HepG2 (cell line): ENCODE results near the gene ESPNL. TPM values are rescaled to one million over a fixed set of nuclear protein-coding genes. Genes with fewer than 3 reads are reported as not detected.
A peak's percentile ranks its signal among the peaks of the same experiment; 100 is the strongest.

Experiments
- ATAC-seq: fragments of 200-7000 bp; cut with Tn5 transposase; 3 replicates; pipeline ENCODE4 v1.9.1; 2020; ENCODE audit warnings: mild to moderate bottlenecking, moderate library complexity
- BruUV-seq: library from RNA; stranded (reverse); fragments of 400-500 nt; replicated peaks from 2 replicates; lab custom pipeline; 2021; lab: Mats Ljungman, UMichigan
- CTCF ChIA-PET: fragments of 300-600 bp; formaldehyde crosslinking; extraction: SDS; loops from one replicate; lab custom pipeline; 2021; ENCODE audit warnings: low total read pairs, inconsistent platforms, low intra/inter-chr PET ratio; lab: Yijun Ruan, JAX
- POLR2A ChIA-PET: fragments of 350-600 bp; sonication (Branson Sonifier 250); formaldehyde crosslinking; loops from one replicate; lab custom pipeline; 2020; ENCODE audit warnings: antibody characterized with exemption, inconsistent platforms; lab: Yijun Ruan, JAX
- DNase-seq: peaks from one replicate; pipeline ENCODE4 v3.0.0-alpha.2; 2015; ENCODE audit warnings: low spot score
- FAIRE-seq: peaks from 3 replicates; lab custom pipeline; 2011; peaks lifted over from hg19 to GRCh38; lab: Jason Lieb, UNC
- H2AFZ ChIP-seq: one replicate; pipeline ENCODE4 v1.6.1; 2011; ENCODE audit warnings: low read length, inconsistent platforms
- H3K27ac ChIP-seq: fragments of 300-600 bp; 3 replicates; pipeline ENCODE4 v1.8.0; 2011; ENCODE audit warnings: mixed run types, mild to moderate bottlenecking, mixed read lengths, low read length, inconsistent platforms; ENCODE audit not compliant: insufficient read depth; ENCODE audit errors: extremely low read length
- H3K27me3 ChIP-seq, 2 experiments: fragments of 200-600 bp in 1 of 2; 2 replicates in 1 of 2; 3 replicates in 1 of 2; pipeline versions ENCODE4 v1.6.0 to v1.8.0; 2011; ENCODE audit warnings: low read length in 2 of 2, mild to moderate bottlenecking in 2 of 2, moderate library complexity in 2 of 2, inconsistent platforms in 1 of 2; ENCODE audit not compliant: insufficient read depth in 2 of 2, control insufficient read depth in 1 of 2
- H3K36me3 ChIP-seq, 2 experiments: fragments of 200-600 bp in 1 of 2; replicated peaks in 1 of 2; 2 replicates in 1 of 2; 3 replicates in 1 of 2; pipeline versions ENCODE4 v1.5.1 to v1.8.0; 2011; ENCODE audit warnings: low read length in 2 of 2, inconsistent platforms in 1 of 2; ENCODE audit not compliant: insufficient read depth in 2 of 2, control insufficient read depth in 1 of 2
- H3K4me1 ChIP-seq: 2 replicates; pipeline ENCODE4 v1.5.1; 2012; ENCODE audit warnings: low read length, inconsistent platforms; ENCODE audit not compliant: insufficient read depth
- H3K4me2 ChIP-seq: 2 replicates; pipeline ENCODE4 v1.6.0; 2011; ENCODE audit warnings: low read depth, low read length, inconsistent platforms
- H3K4me3 ChIP-seq, 3 experiments: fragments of 200-600 bp in 1 of 3; sonication (generic), shearing (Covaris generic) in 1 of 3; replicated peaks in 1 of 3; 2 replicates each; pipeline ENCODE4 v1.5.1; 2011 to 2016; ENCODE audit warnings: low read length in 3 of 3, inconsistent platforms in 2 of 3, low read depth in 2 of 3, mild to moderate bottlenecking in 2 of 3, control low read depth in 1 of 3, mixed read lengths in 1 of 3; ENCODE audit not compliant: insufficient read depth in 1 of 3
- H3K79me2 ChIP-seq: one replicate; pipeline ENCODE4 v1.6.1; 2011; ENCODE audit warnings: low read length, inconsistent platforms; ENCODE audit not compliant: insufficient read depth
- H3K9ac ChIP-seq: 2 replicates; pipeline ENCODE4 v1.6.0; 2011; ENCODE audit warnings: mild to moderate bottlenecking, low read depth, low read length, inconsistent platforms; ENCODE audit not compliant: insufficient read depth
- H3K9me3 ChIP-seq: 2 replicates; pipeline ENCODE4 v1.5.1; 2012; ENCODE audit warnings: mild to moderate bottlenecking, low read length
- H4K20me1 ChIP-seq: 2 replicates; pipeline ENCODE4 v1.6.0; 2011; ENCODE audit warnings: inconsistent platforms, mild to moderate bottlenecking, low read length, moderate library complexity; ENCODE audit not compliant: insufficient read depth
- CBFB ChIP-seq: sonication (generic); formaldehyde crosslinking; IDR thresholded peaks from 2 replicates; pipeline ENCODE4 v1.4.0; 2020; ENCODE audit warnings: missing genetic modification reagents
- FOXM1 ChIP-seq: sonication (generic); formaldehyde crosslinking; IDR thresholded peaks from 2 replicates; pipeline ENCODE4 v1.5.0; 2020; ENCODE audit warnings: missing genetic modification reagents
- GZF1 ChIP-seq: sonication (generic); formaldehyde crosslinking; IDR thresholded peaks from 2 replicates; pipeline ENCODE4 v1.5.1; 2020; ENCODE audit warnings: mild to moderate bottlenecking, missing genetic modification reagents
- NFE2L1 ChIP-seq: sonication (generic); formaldehyde crosslinking; IDR thresholded peaks from 2 replicates; pipeline ENCODE4 v1.4.0; 2020; ENCODE audit warnings: missing genetic modification reagents, mild to moderate bottlenecking, borderline replicate concordance
- SKIL ChIP-seq: sonication (generic); formaldehyde crosslinking; IDR thresholded peaks from 2 replicates; pipeline ENCODE4 v1.8.0; 2022; ENCODE audit warnings: missing genetic modification reagents, mild to moderate bottlenecking, moderate library complexity, borderline replicate concordance
- U2AF2 ChIP-seq: fragments of 200-400 bp; formaldehyde crosslinking; IDR thresholded peaks from 2 replicates; pipeline ENCODE4 v1.6.1; 2017; ENCODE audit warnings: low read depth, mild to moderate bottlenecking, low read length
- XRCC5 ChIP-seq: fragments of 200-400 bp; formaldehyde crosslinking; optimal IDR thresholded peaks from 2 replicates; pipeline ENCODE3; 2017; ENCODE audit warnings: mild to moderate bottlenecking, low read length
- YEATS4 ChIP-seq: sonication (generic); formaldehyde crosslinking; IDR thresholded peaks from 2 replicates; pipeline ENCODE4 v1.4.0; 2020; ENCODE audit warnings: missing genetic modification reagents, borderline replicate concordance
- ZFP1 ChIP-seq: IDR thresholded peaks from 2 replicates; pipeline ENCODE4 v1.6.1; 2016
- ZNF33B ChIP-seq: sonication (generic); formaldehyde crosslinking; IDR thresholded peaks from 2 replicates; pipeline ENCODE4 v1.5.1; 2020; ENCODE audit warnings: mild to moderate bottlenecking, missing genetic modification reagents
- ZNF687 ChIP-seq: sonication (generic); formaldehyde crosslinking; IDR thresholded peaks from 2 replicates; pipeline ENCODE4 v1.5.1; 2020; ENCODE audit warnings: mild to moderate bottlenecking, missing genetic modification reagents, moderate library complexity
- ZNF740 ChIP-seq: sonication (generic); formaldehyde crosslinking; IDR thresholded peaks from 2 replicates; pipeline ENCODE4 v1.4.0; 2020; ENCODE audit warnings: missing genetic modification reagents
- WGBS: methylation state at CpG from one replicate; pipeline ENCODE4 v1.1.6; 2017; ENCODE audit warnings: low lambda C conversion rate; 5-methylcytosine and 5-hydroxymethylcytosine counted together
- in situ Hi-C: cut with HindIII; loops from 2 replicates; pipeline ENCODE4 v1.10.0; 2017; ENCODE audit warnings: low pct_unique_long_range_greater_than_20kb; ENCODE audit not compliant: extremely low pct_ligation_motif_present
- intact Hi-C: fragments of 100-400 bp; cut with micrococcal nuclease; formaldehyde crosslinking; loops from one replicate; pipeline ENCODE4 v1.10.0; 2022; ENCODE audit not compliant: unreplicated experiment
- polyA plus RNA-seq, 8 experiments: library from polyadenylated mRNA; depleted of rRNA in 3 of 8; stranded (reverse) in 7 of 8; unstranded in 1 of 8; fragments of >200 nt; fragmentation: Illumina TruSeq in 4 of 8; extraction: Trizol in 4 of 8; gene quantifications; 2 replicates each; pipeline versions ENCODE4 v1.2.1 to v1.2.3, GENCODE V29; 2011 to 2016; ENCODE audit warnings: low read depth in 4 of 8, missing spikeins in 1 of 8, mixed read lengths in 1 of 8; ENCODE audit not compliant: insufficient read depth in 1 of 8
- total RNA-seq, 5 experiments: library from RNA; depleted of rRNA; stranded (reverse); fragments of >200 nt; fragmentation: Illumina TruSeq; extraction: Trizol; gene quantifications; 2 replicates each; pipeline ENCODE4 v1.2.3, GENCODE V29; 2016; ENCODE audit warnings: low read depth in 1 of 5

Gene ESPNL
- total and polyA plus RNA-seq, 2 of the 13 experiments (the other 11 are each of a cell fraction or from before 2014, with no cell fraction given): 0.45 to 0.80 TPM

- DNase-seq (no peak), ATAC-seq (no peak), FAIRE-seq (no peak)
- WGBS: 26% methylated on average over 5 of the region's 12 CpGs
- H3K4me3 ChIP-seq: no peak overlapping the region
- no peaks in the 10 kb centered on the region for H3K9me3 ChIP-seq
- intact Hi-C loops (no loop called here), in situ Hi-C loops (no loop called here)
- BruUV-seq: no TSS peak
- CTCF ChIA-PET: no interaction called here
- peaks cover 22% of the 10 kb centered on the region; the same call in 1 of the 2 replicates for H3K4me1 ChIP-seq
- H3K36me3 ChIP-seq: no peaks in the 10 kb centered on the region
- H3K27me3 ChIP-seq: peaks cover 28 to 72% of the 10 kb centered on the region in 2 experiments
- H2AFZ ChIP-seq: no peak overlapping the region
- no peak overlapping the region for H3K9ac ChIP-seq
- H4K20me1 ChIP-seq: no peaks in the 10 kb centered on the region
- no peaks in the 10 kb centered on the region for H3K79me2 ChIP-seq
- no peak overlapping the region for H3K27ac ChIP-seq
- POLR2A ChIA-PET: no interaction called here
- TF ChIP-seq ZFP1 (no peak), ZNF687 (CRISPR knock-in tag) (0 out of 2 replicates have a peak, but pooled peaks have one; percentile 12)
- H3K4me2 ChIP-seq: no peak overlapping the region
Observed at GRCh38 chr2:238145851-238146250, 45.7 kb downstream of the ESPNL start.

- DNase-seq (no peak), FAIRE-seq (no peak), ATAC-seq (no peak)
- Histone ChIP-seq H2AFZ (no peak overlapping the region), H4K20me1 (no peaks in the 10 kb centered on the region), H3K4me2 (no peak overlapping the region), H3K27ac (no peak overlapping the region), H3K27me3 (peaks cover 33 to 77% of the 10 kb centered on the region in 2 experiments), H3K9me3 (no peaks in the 10 kb centered on the region), H3K36me3 (no peaks in the 10 kb centered on the region), H3K9ac (no peak overlapping the region), H3K4me3 (no peak overlapping the region), H3K79me2 (no peaks in the 10 kb centered on the region), H3K4me1 (peaks cover 29% of the 10 kb centered on the region; the same call in 1 of the 2 replicates)
- no TSS peak for BruUV-seq
- intact Hi-C loops: no loop called here
- WGBS: 30% methylated on average over 12 of the region's 13 CpGs
- in situ Hi-C loops: no loop called here
- CTCF ChIA-PET: no interaction called here
- POLR2A ChIA-PET: no interaction called here
- no peak for TF ChIP-seq FOXM1
- no peak for TF ChIP-seq NFE2L1
- no peak for TF ChIP-seq SKIL (CRISPR knock-in tag)
- TF ChIP-seq XRCC5: no peak
- no peak for TF ChIP-seq U2AF2
- no peak for TF ChIP-seq ZNF740
- TF ChIP-seq ZNF33B: no peak
- TF ChIP-seq GZF1 (CRISPR knock-in tag): no peak
- TF ChIP-seq CBFB (CRISPR knock-in tag): no peak
- TF ChIP-seq YEATS4 (CRISPR knock-in tag): no peak
Observed at GRCh38 chr2:238146884-238147544, 46.9 kb downstream of the ESPNL start.
